GM12873 (cell line): ENCODE data around the gene CCNL1.

ENCODE experiments used
- CTCF ChIP-seq: IDR thresholded peaks from 2 replicates; pipeline ENCODE4 v1.5.1; 2012; ENCODE audit warnings: low read depth, mild to moderate bottlenecking, moderate library complexity, low read length, control low read depth; ENCODE audit not compliant: insufficient read depth; ENCODE audit errors: missing control alignments

The CCNL1 gene

GRCh38 chr3:157128771-157129681, 30.9 kb downstream of the CCNL1 start:
- no peak for TF ChIP-seq CTCF

GRCh38 chr3:157127831-157128767, 31.8 kb downstream of the CCNL1 start:
- no peak for TF ChIP-seq CTCF

- TF ChIP-seq CTCF: no peak
Observed at GRCh38 chr3:157127268-157127667, 32.7 kb downstream of the CCNL1 start.

GRCh38 chr3:157126365-157126764, 33.6 kb downstream of the CCNL1 start:
- no peak for TF ChIP-seq CTCF

- TF ChIP-seq CTCF: no peak
Observed at GRCh38 chr3:157125101-157125500, 34.8 kb downstream of the CCNL1 start.

GRCh38 chr3:157123621-157124020, 36.3 kb downstream of the CCNL1 start:
- no peak for TF ChIP-seq CTCF
